Measurements from ENCODE around the gene TCF4. TPM values are rescaled to one million over a fixed set of nuclear protein-coding genes. Genes with fewer than 3 reads are reported as not detected.
A peak's percentile ranks its signal among the peaks of the same experiment; 100 is the strongest.

The TCF4 gene
- total and polyA plus RNA-seq, 7 donors, result 3.5 to 149 (median 106) TPM

- Histone ChIP-seq H3K4me3 (no peak overlapping the region), H3K4me1 (peaks cover 0 to 30% (median 15%) of the 10 kb centered on the region in 4 donors), H3K36me3 (no peaks in the 10 kb centered on the region), H3K27me3 (no peaks in the 10 kb centered on the region), H3K9me3 (no peaks in the 10 kb centered on the region), H3K27ac (peak overlapping the region; percentile 71 to 75 (median 72))
- intact Hi-C loops (cut with DNase I), result loop anchor here (5.0 kb wide), 2 partner anchors 100 to 445 kb away; no protein-coding TSS in a partner anchor
- WGBS, 2 donors, result 78 to 93% methylated on average over 4 of the region's 4 CpGs
- DNase-seq, result no peak
- TF ChIP-seq EP300 (IDR thresholded peaks at IDR 0.05) (no peak), POLR2A (IDR thresholded peaks at IDR 0.05) (no peak), CTCF (IDR thresholded peaks at IDR 0.05) (no peak), POLR2AphosphoS5 (IDR thresholded peaks at IDR 0.05) (no peak)
These were observed 250.9 kb downstream of the TCF4 start for GRCh38 chr18:55337138-55337537.

DNA sequence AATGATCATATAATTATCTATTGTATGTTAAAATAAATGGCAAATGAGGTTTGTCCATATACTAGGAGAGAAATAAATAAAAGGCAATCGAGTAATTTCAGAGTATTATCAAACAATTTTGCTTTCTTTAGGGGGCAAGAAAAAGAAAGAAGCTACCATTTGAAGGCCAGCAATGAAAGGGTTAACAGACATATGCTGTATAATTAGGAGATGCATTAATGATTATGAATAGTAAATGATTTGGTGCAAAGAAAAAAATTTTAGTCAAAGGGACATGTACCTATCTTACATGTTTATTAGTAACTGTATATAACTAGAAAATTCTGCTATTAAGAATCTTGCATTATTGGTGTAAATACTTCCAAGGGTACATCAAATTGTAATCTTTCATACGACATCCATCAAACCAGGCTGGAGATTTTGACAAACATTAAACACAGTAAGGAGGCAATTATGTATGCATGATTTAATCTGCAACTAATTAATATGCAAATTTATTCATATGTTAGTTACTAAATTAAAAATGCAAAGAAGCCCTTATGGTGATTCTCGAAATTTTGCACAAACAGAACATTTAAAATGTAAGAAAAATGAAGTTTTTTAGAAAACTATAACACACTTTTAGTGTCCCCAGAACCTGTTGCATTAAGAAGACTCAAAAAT is 251.4 kb downstream of the TCF4 start:
- Histone ChIP-seq H3K27me3 (no peaks in the 10 kb centered on the region), H3K9me3 (no peaks in the 10 kb centered on the region), H3K4me1 (peaks cover 0 to 30% (median 15%) of the 10 kb centered on the region in 4 donors), H3K36me3 (no peaks in the 10 kb centered on the region), H3K27ac (peak overlapping the region in 2 of 4 donors; percentile 72 to 75), H3K4me3 (no peak overlapping the region)
- TF ChIP-seq EP300 (IDR thresholded peaks at IDR 0.05) (no peak), POLR2AphosphoS5 (IDR thresholded peaks at IDR 0.05) (no peak), CTCF (IDR thresholded peaks at IDR 0.05) (no peak)
- intact Hi-C loops (cut with DNase I), result loop anchor here (5.0 kb wide), 2 partner anchors 99 to 446 kb away; no protein-coding TSS in a partner anchor
- DNase-seq, result no peak
- WGBS, 2 donors, result 47 to 77% methylated on average over 3 of the region's 3 CpGs

DNA sequence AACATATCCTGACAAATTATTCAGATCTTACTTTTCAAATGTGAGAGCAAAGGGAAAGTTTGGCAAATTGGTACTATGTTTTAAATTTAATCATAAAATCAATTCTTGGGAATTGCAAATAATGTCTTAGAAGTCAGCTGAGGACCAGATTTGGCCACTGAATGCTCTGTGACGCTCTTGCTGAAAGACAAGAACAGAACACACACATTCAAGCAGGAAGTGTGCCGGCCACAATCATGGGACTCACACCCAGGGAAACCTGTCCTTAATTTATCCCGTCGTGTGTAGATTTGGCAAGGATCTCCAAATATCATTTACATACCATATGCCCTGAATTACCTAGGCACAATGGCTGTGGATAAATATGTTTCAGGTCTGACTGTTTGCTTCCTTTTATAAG is 253.1 kb downstream of the TCF4 start:
- DNase-seq, result peak; percentile 71
- no peaks in the 10 kb centered on the region for H3K9me3 ChIP-seq
- WGBS, 2 donors, result 17 to 43% methylated on average over 4 of the region's 4 CpGs
- intact Hi-C loops (cut with DNase I), result loop anchor here (5.0 kb wide), 2 partner anchors 98 to 447 kb away; no protein-coding TSS in a partner anchor
- peaks cover 0 to 26% (median 12%) of the 10 kb centered on the region in 4 donors for H3K4me1 ChIP-seq
- no peaks in the 10 kb centered on the region for H3K27me3 ChIP-seq
- no peak overlapping the region for H3K4me3 ChIP-seq
- H3K27ac ChIP-seq, result peak overlapping the region in 1 of 4 donors; percentile 28
- H3K36me3 ChIP-seq, result no peaks in the 10 kb centered on the region
- no peak for TF ChIP-seq EP300 (IDR thresholded peaks at IDR 0.05)
- no peak for TF ChIP-seq CTCF (IDR thresholded peaks at IDR 0.05)
- TF ChIP-seq POLR2A (IDR thresholded peaks at IDR 0.05), result no peak
- TF ChIP-seq POLR2AphosphoS5 (IDR thresholded peaks at IDR 0.05), result no peak

DNA sequence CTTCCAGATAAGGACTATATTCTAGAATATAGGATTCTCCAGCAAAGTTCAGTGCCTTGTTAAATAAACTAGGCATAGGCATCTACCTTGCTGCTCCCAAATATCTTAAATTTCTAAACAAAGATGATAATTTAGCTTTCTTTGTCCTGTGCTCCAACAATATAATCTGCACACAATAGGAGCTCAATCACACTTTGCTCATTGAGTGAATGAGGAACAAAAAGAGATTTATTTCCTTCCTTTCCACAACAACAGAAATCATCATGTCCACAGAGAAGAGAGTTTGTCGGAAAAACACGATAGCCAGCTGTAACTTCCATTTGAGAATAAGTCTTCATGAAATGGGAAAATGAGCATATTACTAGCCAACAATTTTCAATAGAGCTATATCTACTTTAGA is 256.7 kb downstream of the TCF4 start:
- 63 to 93% methylated on average over 2 of the region's 2 CpGs for WGBS, 2 donors
- Histone ChIP-seq H3K36me3 (no peaks in the 10 kb centered on the region), H3K4me3 (no peak overlapping the region), H3K27me3 (no peaks in the 10 kb centered on the region), H3K9me3 (no peaks in the 10 kb centered on the region), H3K4me1 (peaks cover 0 to 13% (median 0%) of the 10 kb centered on the region in 4 donors), H3K27ac (no peak overlapping the region)
- no peak for DNase-seq
- intact Hi-C loops (cut with DNase I), result no loop called here
- TF ChIP-seq POLR2AphosphoS5 (IDR thresholded peaks at IDR 0.05), result no peak
- no peak for TF ChIP-seq POLR2A (IDR thresholded peaks at IDR 0.05)
- no peak for TF ChIP-seq EP300 (IDR thresholded peaks at IDR 0.05)
- TF ChIP-seq CTCF (IDR thresholded peaks at IDR 0.05), result no peak

Data from sigmoid colon (tissue), 7 donors.